Activated T-cell treated with anti-CD3 and anti-CD28 coated beads, Interleukin-2, amount 50 U/mL, for 4 hours (primary cell): ENCODE results near the gene ELAC1. TPM values are rescaled to one million over a fixed set of nuclear protein-coding genes. Genes with fewer than 3 reads are reported as not detected.
A peak's percentile ranks its signal among the peaks of the same experiment; 100 is the strongest.

Source experiments
- ATAC-seq, 2 donors: fragments of 200-7000 bp; cut with Tn5 transposase; one replicate each; pipeline ENCODE4 v1.10.0; 2021
- DNase-seq: peaks from one replicate; pipeline ENCODE4 v3.0.0-alpha.2; 2020
- H3K27me3 Mint-ChIP-seq: one replicate; pipeline ENCODE4 v1.8.0; 2021; ENCODE audit warnings: low read depth, mixed read lengths
- H3K36me3 Mint-ChIP-seq: one replicate; pipeline ENCODE4 v1.8.0; 2022; ENCODE audit warnings: mixed read lengths; ENCODE audit not compliant: insufficient read depth
- H3K4me1 Mint-ChIP-seq: one replicate; pipeline ENCODE4 v1.8.0; 2021; ENCODE audit warnings: low read depth, mixed read lengths
- H3K4me3 Mint-ChIP-seq: one replicate; pipeline ENCODE4 v1.8.0; 2021; ENCODE audit warnings: mild to moderate bottlenecking, moderate library complexity, mixed read lengths
- H3K9me3 Mint-ChIP-seq: one replicate; pipeline ENCODE4 v1.8.0; 2021; ENCODE audit warnings: mixed read lengths
- total RNA-seq, 3 donors: library from RNA; stranded (reverse); gene quantifications; one replicate each; pipeline ENCODE4 v1.2.1, GENCODE V29; 2021

Gene ELAC1
- total RNA-seq, 3 donors from 2014 or later, result 5.9 to 10.0 (median 6.5) TPM

DNA sequence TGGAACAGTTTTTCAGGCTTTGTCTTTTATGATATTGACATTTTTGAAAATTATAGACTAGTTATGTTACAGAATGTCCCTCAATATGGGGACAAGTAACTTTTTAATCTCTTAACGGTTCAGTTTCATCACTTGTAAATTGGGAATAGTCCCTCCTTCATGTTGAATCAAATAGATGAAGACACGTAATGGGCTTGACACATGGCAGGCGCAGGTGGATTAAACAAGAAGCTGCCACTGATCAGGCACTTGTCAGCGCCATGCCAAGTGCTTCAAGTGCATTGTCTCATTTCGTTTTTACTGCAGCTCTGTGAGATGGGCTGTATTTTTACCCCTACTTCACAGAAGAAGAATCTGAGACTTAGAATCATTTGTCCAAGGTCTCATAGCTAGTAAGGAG lies 52.7 kb downstream of the ELAC1 start:
- DNase-seq, result no peak
- no peak for ATAC-seq
- Mint-ChIP-seq H3K4me1 (no peaks in the 10 kb centered on the region), H3K27me3 (no peaks in the 10 kb centered on the region), H3K36me3 (peaks cover 10% of the 10 kb centered on the region), H3K9me3 (peaks cover 5% of the 10 kb centered on the region), H3K4me3 (no peak overlapping the region)

DNA sequence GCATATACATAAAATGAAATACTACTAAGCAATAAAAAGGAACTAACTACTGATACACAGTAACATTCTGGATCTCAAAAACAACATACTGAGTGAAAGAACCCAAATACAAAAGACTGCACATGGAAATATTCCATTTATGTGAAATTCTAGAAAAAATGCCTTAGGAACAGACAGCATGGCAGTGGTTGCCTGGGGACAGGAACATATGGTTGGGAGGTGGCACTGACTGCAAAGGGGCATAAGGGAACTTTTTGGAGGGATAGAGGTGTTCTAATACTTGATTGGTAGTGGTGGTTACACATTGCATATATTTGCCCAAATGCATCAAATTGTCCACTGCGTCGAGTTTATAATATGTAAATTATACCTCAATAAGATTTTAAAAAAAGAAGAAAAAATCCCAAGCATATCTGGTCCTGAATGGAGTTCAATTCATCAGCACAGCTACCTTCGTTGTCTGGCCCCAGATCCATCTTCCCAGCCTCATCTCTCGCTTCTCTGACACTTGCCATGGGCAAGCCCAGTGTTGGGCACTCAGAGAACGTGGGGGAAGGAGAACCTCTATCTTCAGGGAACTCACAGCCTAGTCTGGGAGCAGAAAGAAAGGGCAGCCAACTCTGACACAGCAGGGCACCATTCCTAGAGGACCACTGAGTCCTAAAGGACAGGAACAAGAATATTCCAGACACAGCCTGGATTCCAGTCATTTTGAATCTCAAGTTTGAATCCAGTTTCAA lies 53.6 kb downstream of the ELAC1 start:
- Mint-ChIP-seq H3K9me3 (peaks cover 5% of the 10 kb centered on the region), H3K4me3 (no peak overlapping the region), H3K4me1 (no peaks in the 10 kb centered on the region), H3K36me3 (peaks cover 10% of the 10 kb centered on the region), H3K27me3 (no peaks in the 10 kb centered on the region)
- DNase-seq, result no peak
- ATAC-seq, result no peak

DNA sequence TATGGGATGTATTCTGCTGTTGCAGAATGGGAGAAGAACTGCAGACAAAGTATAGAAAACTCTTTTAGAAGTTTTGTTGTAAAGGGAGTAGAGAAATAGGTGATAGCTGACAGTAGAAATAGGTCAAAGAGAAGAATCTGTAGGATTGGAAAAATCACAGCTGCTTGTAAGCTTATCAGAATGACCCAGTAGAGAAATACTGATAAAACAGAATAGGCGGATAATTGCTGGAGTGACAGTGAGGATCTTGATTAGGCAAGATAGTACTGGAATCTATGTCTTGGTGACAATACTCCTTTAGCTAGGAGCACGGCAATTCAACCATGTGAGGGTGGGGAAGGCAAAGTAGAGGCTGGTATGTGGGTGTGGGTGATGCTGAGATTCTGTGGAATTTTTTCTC lies 57.7 kb downstream of the ELAC1 start:
- DNase-seq (no peak), ATAC-seq (no peak)
- peaks cover 25% of the 10 kb centered on the region for H3K4me1 Mint-ChIP-seq
- H3K9me3 Mint-ChIP-seq, result peaks cover 5% of the 10 kb centered on the region
- no peaks in the 10 kb centered on the region for H3K27me3 Mint-ChIP-seq
- no peak overlapping the region for H3K4me3 Mint-ChIP-seq
- H3K36me3 Mint-ChIP-seq, result peaks cover 11% of the 10 kb centered on the region

DNA sequence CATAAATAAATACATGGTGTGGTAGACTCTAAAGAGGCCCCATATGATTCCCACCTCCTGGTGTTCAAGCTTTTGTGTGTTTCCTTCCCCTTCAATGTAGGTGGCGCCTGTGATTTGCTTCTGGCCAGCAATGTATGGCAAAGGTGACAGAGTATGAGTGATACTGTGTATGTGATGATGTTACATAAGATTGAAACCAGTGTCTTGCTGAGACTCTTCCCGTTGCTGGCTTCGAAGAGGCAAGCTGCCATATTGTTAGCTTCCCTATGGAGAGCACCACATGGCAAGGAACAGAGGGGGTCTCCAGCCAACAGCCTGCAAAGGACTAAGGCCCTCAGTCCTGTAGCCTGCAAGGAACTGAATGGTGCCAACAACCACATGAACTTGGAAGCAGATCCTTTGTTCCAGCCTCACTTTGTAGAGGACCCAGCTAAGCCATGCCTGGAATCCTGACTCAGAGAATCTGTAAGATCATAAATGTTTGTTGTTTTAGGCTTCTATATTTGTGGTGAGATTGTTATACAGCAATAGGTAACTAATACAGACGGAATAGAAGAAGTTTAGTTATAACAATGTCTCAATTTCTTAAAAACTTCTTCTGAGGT lies 60.5 kb downstream of the ELAC1 start:
- no peak for DNase-seq
- ATAC-seq, result no peak
- peaks cover 4% of the 10 kb centered on the region for H3K9me3 Mint-ChIP-seq
- H3K4me3 Mint-ChIP-seq, result peak overlapping the region; percentile 95
- peaks cover 9% of the 10 kb centered on the region for H3K36me3 Mint-ChIP-seq
- H3K4me1 Mint-ChIP-seq, result peaks cover 45% of the 10 kb centered on the region
- no peaks in the 10 kb centered on the region for H3K27me3 Mint-ChIP-seq

DNA sequence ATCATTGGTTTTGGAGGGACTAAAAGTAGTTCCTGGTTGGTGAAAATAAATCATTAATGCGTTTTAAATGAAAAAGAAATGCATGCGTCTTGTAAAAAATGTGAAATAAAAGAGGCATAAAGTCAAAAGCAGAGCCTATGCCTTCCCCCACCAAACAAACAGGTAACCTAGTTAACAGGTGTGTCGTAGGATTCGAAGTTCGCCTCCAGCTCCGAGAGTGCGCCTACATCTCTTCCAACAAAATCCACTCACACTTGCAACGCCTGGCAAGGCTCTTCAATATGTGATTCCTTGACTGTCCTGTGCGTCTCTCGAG lies 61.5 kb downstream of the ELAC1 start:
- DNase-seq (no peak), ATAC-seq (no peak)
- Mint-ChIP-seq H3K4me1 (peaks cover 53% of the 10 kb centered on the region), H3K27me3 (no peaks in the 10 kb centered on the region), H3K4me3 (peak overlapping the region; percentile 95), H3K36me3 (peaks cover 9% of the 10 kb centered on the region), H3K9me3 (no peaks in the 10 kb centered on the region)

DNA sequence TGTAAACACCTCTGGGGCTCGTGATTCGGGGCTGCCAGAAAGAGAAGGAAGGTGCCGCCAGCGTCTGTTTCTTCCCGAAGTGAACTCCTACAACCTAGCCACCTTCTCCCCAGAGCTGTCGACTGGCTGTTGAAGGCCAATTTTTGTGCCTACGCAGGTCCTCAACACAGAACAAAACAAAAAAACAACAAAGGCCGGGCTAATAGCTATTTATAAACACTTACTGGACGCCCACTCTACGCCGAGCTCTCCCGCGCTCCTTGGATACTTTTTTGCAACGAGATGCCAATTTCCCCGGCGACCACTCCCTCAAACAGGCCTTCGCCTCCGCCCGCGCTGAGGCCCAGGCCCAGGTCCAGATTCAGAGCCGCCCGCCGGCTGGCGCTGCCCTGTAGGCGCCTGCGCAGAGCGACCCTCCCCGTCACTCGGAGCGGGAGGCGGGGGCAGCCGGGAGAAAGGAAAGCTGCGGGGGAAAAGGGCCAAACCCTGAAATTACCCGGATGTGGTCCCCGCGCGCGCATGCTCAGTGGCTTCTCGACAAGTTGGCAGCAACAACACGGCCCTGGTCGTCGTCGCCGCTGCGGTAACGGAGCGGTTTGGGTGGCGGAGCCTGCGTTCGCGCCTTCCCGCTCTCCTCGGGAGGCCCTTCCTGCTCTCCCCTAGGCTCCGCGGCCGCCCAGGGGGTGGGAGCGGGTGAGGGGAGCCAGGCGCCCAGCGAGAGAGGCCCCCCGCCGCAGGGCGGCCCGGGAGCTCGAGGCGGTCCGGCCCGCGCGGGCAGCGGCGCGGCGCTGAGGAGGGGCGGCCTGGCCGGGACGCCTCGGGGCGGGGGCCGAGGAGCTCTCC lies 62.1 kb downstream of the ELAC1 start, which contains the start of gene SMAD4:
TSS of gene SMAD4 (plus strand) at position 520 of the 843 bp plus-strand sequence. CDS start 16,834 bp downstream, outside the sequence.
- peaks cover 59% of the 10 kb centered on the region for H3K4me1 Mint-ChIP-seq
- DNase-seq, result peak; percentile 98
- no peaks in the 10 kb centered on the region for H3K27me3 Mint-ChIP-seq
- peaks cover 12% of the 10 kb centered on the region for H3K36me3 Mint-ChIP-seq
- H3K4me3 Mint-ChIP-seq, result peak within 1 kb of the TSS; percentile 95
- peak; percentile 84 to 91 for ATAC-seq
- H3K9me3 Mint-ChIP-seq, result no peaks in the 10 kb centered on the region

DNA sequence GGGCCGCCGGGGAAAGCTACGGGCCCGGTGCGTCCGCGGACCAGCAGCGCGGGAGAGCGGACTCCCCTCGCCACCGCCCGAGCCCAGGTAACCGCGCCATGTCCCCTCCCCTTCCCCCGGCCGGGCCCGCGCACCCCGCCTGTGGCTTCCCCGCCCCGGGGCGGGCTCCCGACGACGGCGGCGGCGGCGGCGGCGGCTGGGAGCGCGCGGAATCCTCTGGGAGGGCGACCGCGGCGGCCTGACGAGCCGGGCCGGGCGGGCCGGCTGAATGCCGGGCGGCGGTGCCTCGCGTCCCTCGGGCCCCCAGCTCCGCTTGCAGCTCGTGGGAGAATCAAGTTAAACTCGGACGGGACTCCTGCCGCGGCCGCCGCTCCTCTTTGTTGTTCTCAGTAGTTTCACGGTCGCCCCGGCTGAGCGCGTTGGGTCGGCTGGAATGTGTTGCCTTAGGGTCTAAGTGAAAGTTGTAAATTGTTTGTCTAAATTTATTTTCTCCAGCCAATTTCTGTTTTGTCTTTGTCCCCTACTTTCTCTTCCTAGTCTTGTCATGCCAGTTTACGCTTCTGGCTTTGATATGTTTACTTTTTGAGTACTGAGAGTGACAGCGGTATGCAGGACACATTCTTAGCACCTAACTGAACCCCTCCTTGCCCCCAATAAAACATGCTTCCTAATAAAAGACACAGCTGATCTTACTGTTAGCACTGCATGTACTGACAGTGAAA lies 62.9 kb downstream of the ELAC1 start:
- DNase-seq (peak; percentile 58), ATAC-seq (peak; percentile 78 to 80)
- peak overlapping the region; percentile 92 for H3K4me3 Mint-ChIP-seq
- no peaks in the 10 kb centered on the region for H3K9me3 Mint-ChIP-seq
- H3K27me3 Mint-ChIP-seq, result no peaks in the 10 kb centered on the region
- peaks cover 14% of the 10 kb centered on the region for H3K36me3 Mint-ChIP-seq
- H3K4me1 Mint-ChIP-seq, result peaks cover 66% of the 10 kb centered on the region

DNA sequence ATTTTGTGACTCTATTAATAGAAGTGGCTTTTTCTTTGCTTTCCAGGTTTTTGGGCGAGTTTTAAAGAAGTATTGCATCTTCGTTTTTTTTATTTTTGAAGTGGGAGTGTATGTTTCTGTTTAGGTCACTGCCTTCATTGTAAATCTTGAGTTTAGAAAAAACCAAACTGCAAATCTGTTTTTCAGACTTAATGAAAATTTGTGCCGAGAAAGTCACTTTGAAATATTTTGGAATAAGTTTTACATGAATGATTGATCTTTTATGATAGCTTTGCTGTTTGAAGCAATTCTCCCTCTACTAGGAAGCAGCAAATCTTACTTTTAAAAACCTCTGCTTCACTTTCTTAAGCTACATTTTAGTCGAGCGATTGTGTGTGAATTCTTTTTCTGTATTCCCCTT lies 64.4 kb downstream of the ELAC1 start:
- H3K27me3 Mint-ChIP-seq, result no peaks in the 10 kb centered on the region
- DNase-seq (no peak), ATAC-seq (no peak)
- H3K4me3 Mint-ChIP-seq, result peak overlapping the region; percentile 92
- peaks cover 77% of the 10 kb centered on the region for H3K4me1 Mint-ChIP-seq
- no peaks in the 10 kb centered on the region for H3K9me3 Mint-ChIP-seq
- peaks cover 14% of the 10 kb centered on the region for H3K36me3 Mint-ChIP-seq

DNA sequence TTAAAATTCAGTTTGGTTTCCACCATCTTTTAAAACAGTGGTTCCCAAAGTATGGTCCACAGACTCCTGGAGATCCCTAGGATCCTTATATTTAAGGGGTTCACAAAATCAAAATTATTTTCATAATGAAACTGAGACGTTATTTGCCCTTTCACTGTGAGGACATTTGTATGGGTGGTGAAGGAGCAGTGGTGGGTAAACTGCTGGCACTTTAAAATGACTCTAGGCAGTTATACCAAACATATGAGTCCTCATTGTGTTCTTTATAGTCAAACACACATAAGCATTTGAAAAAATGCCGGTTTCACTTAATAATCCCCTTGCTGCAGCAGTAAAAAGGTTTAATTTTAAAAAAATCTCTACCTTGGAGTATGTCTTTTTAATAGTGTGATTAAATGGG lies 69.4 kb downstream of the ELAC1 start:
- peaks cover 11% of the 10 kb centered on the region for H3K36me3 Mint-ChIP-seq
- peaks cover 87% of the 10 kb centered on the region for H3K4me1 Mint-ChIP-seq
- H3K4me3 Mint-ChIP-seq, result no peak overlapping the region
- no peaks in the 10 kb centered on the region for H3K27me3 Mint-ChIP-seq
- DNase-seq, result no peak
- ATAC-seq, result no peak
- no peaks in the 10 kb centered on the region for H3K9me3 Mint-ChIP-seq

Other genes starting within 250 kb of the ELAC1 start
- gene MRO, start 148.0 kb upstream of the ELAC1 start, total RNA-seq, result not detected
- gene ME2, start 88.9 kb upstream of the ELAC1 start, total RNA-seq, result 100 to 1,000 TPM in 2 of 3 donors, 10 to 100 TPM in 1; 90.9 to 108 (median 108) TPM
- gene SMAD4, start 62.2 kb downstream of the ELAC1 start, total RNA-seq, result 10 to 100 TPM; 58.6 to 60.7 (median 59.6) TPM
- 10 to 100 TPM; 67.4 to 89.2 (median 80.3) TPM for gene MEX3C, start 229.6 kb downstream of the ELAC1 start, total RNA-seq